Measurements from ENCODE around the gene PLEKHH2. TPM values are rescaled to one million over a fixed set of nuclear protein-coding genes. Genes with fewer than 3 reads are reported as not detected.

The PLEKHH2 gene
- total and polyA plus RNA-seq, 4 donors = 9.0 to 19.8 (median 15.5) TPM

- WGBS (ENCODE audit: insufficient coverage) = no CpG with 5 or more reads among the region's 5 CpGs
- Histone ChIP-seq H3K4me1 (ENCODE audit: control insufficient read depth, insufficient read depth, low read length) (no peaks in the 10 kb centered on the region), H3K4me3 (ENCODE audit: low read depth, low read length) (no peak overlapping the region), H3K9me3 (ENCODE audit: control insufficient read depth, insufficient read depth, low read length) (no peaks in the 10 kb centered on the region), H3K27ac (ENCODE audit: low read depth, low read length) (no peak overlapping the region), H3K27me3 (ENCODE audit: control insufficient read depth, insufficient read depth, low read length) (no peaks in the 10 kb centered on the region), H3K36me3 (ENCODE audit: control insufficient read depth, insufficient read depth, low read length) (peaks cover 15% of the 10 kb centered on the region)
- DNase-seq (ENCODE audit: low read depth in 4 of 6, low spot score in 6 of 6) = no peak
These were observed 153.1 kb downstream of the PLEKHH2 start for GRCh38 chr2:43790147-43790546.

- DNase-seq (ENCODE audit: low read depth in 4 of 6, low spot score in 6 of 6) = no peak
- Histone ChIP-seq H3K36me3 (ENCODE audit: control insufficient read depth, insufficient read depth, low read length) (peaks cover 14% of the 10 kb centered on the region), H3K9me3 (ENCODE audit: control insufficient read depth, insufficient read depth, low read length) (no peaks in the 10 kb centered on the region), H3K27me3 (ENCODE audit: control insufficient read depth, insufficient read depth, low read length) (no peaks in the 10 kb centered on the region), H3K27ac (ENCODE audit: low read depth, low read length) (no peak overlapping the region), H3K4me1 (ENCODE audit: control insufficient read depth, insufficient read depth, low read length) (no peaks in the 10 kb centered on the region), H3K4me3 (ENCODE audit: low read depth, low read length) (no peak overlapping the region)
- no CpG with 5 or more reads among the region's 2 CpGs for WGBS (ENCODE audit: insufficient coverage)
These were observed 154.1 kb downstream of the PLEKHH2 start for GRCh38 chr2:43791035-43791765.

GRCh38 chr2:43792653-43793052 is 155.6 kb downstream of the PLEKHH2 start:
- H3K27me3 ChIP-seq (ENCODE audit: control insufficient read depth, insufficient read depth, low read length) = no peaks in the 10 kb centered on the region
- no peak overlapping the region for H3K4me3 ChIP-seq (ENCODE audit: low read depth, low read length)
- no CpG with 5 or more reads among the region's 3 CpGs for WGBS (ENCODE audit: insufficient coverage)
- no peaks in the 10 kb centered on the region for H3K4me1 ChIP-seq (ENCODE audit: control insufficient read depth, insufficient read depth, low read length)
- peaks cover 9% of the 10 kb centered on the region for H3K36me3 ChIP-seq (ENCODE audit: control insufficient read depth, insufficient read depth, low read length)
- no peak overlapping the region for H3K27ac ChIP-seq (ENCODE audit: low read depth, low read length)
- no peaks in the 10 kb centered on the region for H3K9me3 ChIP-seq (ENCODE audit: control insufficient read depth, insufficient read depth, low read length)
- DNase-seq (ENCODE audit: low read depth in 4 of 6, low spot score in 6 of 6) = no peak

- 100% methylated on average over 3 of the region's 9 CpGs for WGBS (ENCODE audit: insufficient coverage)
- Histone ChIP-seq H3K36me3 (ENCODE audit: control insufficient read depth, insufficient read depth, low read length) (peaks cover 9% of the 10 kb centered on the region), H3K27me3 (ENCODE audit: control insufficient read depth, insufficient read depth, low read length) (no peaks in the 10 kb centered on the region)
These were observed 157.9 kb downstream of the PLEKHH2 start for GRCh38 chr2:43794956-43795355.

GRCh38 chr2:43796206-43796605 is 159.1 kb downstream of the PLEKHH2 start:
- WGBS (ENCODE audit: insufficient coverage) = no CpG with 5 or more reads among the region's 1 CpG

More at GRCh38 chr2:43794956-43795355, 157.9 kb downstream of the PLEKHH2 start:
- Histone ChIP-seq H3K9me3 (ENCODE audit: control insufficient read depth, insufficient read depth, low read length) (no peaks in the 10 kb centered on the region), H3K27ac (ENCODE audit: low read depth, low read length) (no peak overlapping the region), H3K4me3 (ENCODE audit: low read depth, low read length) (no peak overlapping the region), H3K4me1 (ENCODE audit: control insufficient read depth, insufficient read depth, low read length) (no peaks in the 10 kb centered on the region)
- no peak for DNase-seq (ENCODE audit: low read depth in 4 of 6, low spot score in 6 of 6)

GRCh38 chr2:43798300-43798699 is 161.2 kb downstream of the PLEKHH2 start:
- Histone ChIP-seq H3K27me3 (ENCODE audit: control insufficient read depth, insufficient read depth, low read length) (no peaks in the 10 kb centered on the region), H3K4me1 (ENCODE audit: control insufficient read depth, insufficient read depth, low read length) (no peaks in the 10 kb centered on the region), H3K36me3 (ENCODE audit: control insufficient read depth, insufficient read depth, low read length) (peaks cover 3% of the 10 kb centered on the region), H3K4me3 (ENCODE audit: low read depth, low read length) (no peak overlapping the region), H3K9me3 (ENCODE audit: control insufficient read depth, insufficient read depth, low read length) (no peaks in the 10 kb centered on the region), H3K27ac (ENCODE audit: low read depth, low read length) (no peak overlapping the region)
- WGBS (ENCODE audit: insufficient coverage) = 63% methylated on average over 2 of the region's 4 CpGs
- no peak for DNase-seq (ENCODE audit: low read depth in 4 of 6, low spot score in 6 of 6)

More at GRCh38 chr2:43796206-43796605, 159.1 kb downstream of the PLEKHH2 start:
- Histone ChIP-seq H3K36me3 (ENCODE audit: control insufficient read depth, insufficient read depth, low read length) (peaks cover 4% of the 10 kb centered on the region), H3K27ac (ENCODE audit: low read depth, low read length) (no peak overlapping the region), H3K4me3 (ENCODE audit: low read depth, low read length) (no peak overlapping the region), H3K9me3 (ENCODE audit: control insufficient read depth, insufficient read depth, low read length) (no peaks in the 10 kb centered on the region), H3K27me3 (ENCODE audit: control insufficient read depth, insufficient read depth, low read length) (no peaks in the 10 kb centered on the region), H3K4me1 (ENCODE audit: control insufficient read depth, insufficient read depth, low read length) (no peaks in the 10 kb centered on the region)
- no peak for DNase-seq (ENCODE audit: low read depth in 4 of 6, low spot score in 6 of 6)

- H3K36me3 ChIP-seq (ENCODE audit: control insufficient read depth, insufficient read depth, low read length) = no peaks in the 10 kb centered on the region
- H3K27ac ChIP-seq (ENCODE audit: low read depth, low read length) = no peak overlapping the region
- H3K4me1 ChIP-seq (ENCODE audit: control insufficient read depth, insufficient read depth, low read length) = no peaks in the 10 kb centered on the region
- H3K9me3 ChIP-seq (ENCODE audit: control insufficient read depth, insufficient read depth, low read length) = no peaks in the 10 kb centered on the region
- DNase-seq (ENCODE audit: low read depth in 4 of 6, low spot score in 6 of 6) = no peak
- no peak overlapping the region for H3K4me3 ChIP-seq (ENCODE audit: low read depth, low read length)
- no peaks in the 10 kb centered on the region for H3K27me3 ChIP-seq (ENCODE audit: control insufficient read depth, insufficient read depth, low read length)
These were observed 163.8 kb downstream of the PLEKHH2 start for GRCh38 chr2:43800894-43801293.

- DNase-seq (ENCODE audit: low read depth in 4 of 6, low spot score in 6 of 6) = no peak
- whole genome bisulfite sequencing (ENCODE audit: insufficient coverage) = no CpG with 5 or more reads among the region's 2 CpGs
- H3K27ac ChIP-seq (ENCODE audit: low read depth, low read length) = no peak overlapping the region
- no peak overlapping the region for H3K4me3 ChIP-seq (ENCODE audit: low read depth, low read length)
- H3K9me3 ChIP-seq (ENCODE audit: control insufficient read depth, insufficient read depth, low read length) = no peaks in the 10 kb centered on the region
- no peaks in the 10 kb centered on the region for H3K4me1 ChIP-seq (ENCODE audit: control insufficient read depth, insufficient read depth, low read length)
- H3K36me3 ChIP-seq (ENCODE audit: control insufficient read depth, insufficient read depth, low read length) = no peaks in the 10 kb centered on the region
- H3K27me3 ChIP-seq (ENCODE audit: control insufficient read depth, insufficient read depth, low read length) = no peaks in the 10 kb centered on the region
These were observed 165.1 kb downstream of the PLEKHH2 start for GRCh38 chr2:43802135-43802534.

- DNase-seq (ENCODE audit: low read depth in 4 of 6, low spot score in 6 of 6) = no peak
- no peak overlapping the region for H3K4me3 ChIP-seq (ENCODE audit: low read depth, low read length)
- no peaks in the 10 kb centered on the region for H3K9me3 ChIP-seq (ENCODE audit: control insufficient read depth, insufficient read depth, low read length)
- no peaks in the 10 kb centered on the region for H3K27me3 ChIP-seq (ENCODE audit: control insufficient read depth, insufficient read depth, low read length)
- H3K4me1 ChIP-seq (ENCODE audit: control insufficient read depth, insufficient read depth, low read length) = no peaks in the 10 kb centered on the region
- no peaks in the 10 kb centered on the region for H3K36me3 ChIP-seq (ENCODE audit: control insufficient read depth, insufficient read depth, low read length)
- H3K27ac ChIP-seq (ENCODE audit: low read depth, low read length) = no peak overlapping the region
- WGBS (ENCODE audit: insufficient coverage) = no CpG with 5 or more reads among the region's 1 CpG
These were observed 166.1 kb downstream of the PLEKHH2 start for GRCh38 chr2:43803113-43803512.

- Histone ChIP-seq H3K36me3 (ENCODE audit: control insufficient read depth, insufficient read depth, low read length) (no peaks in the 10 kb centered on the region), H3K4me3 (ENCODE audit: low read depth, low read length) (no peak overlapping the region), H3K27ac (ENCODE audit: low read depth, low read length) (no peak overlapping the region), H3K9me3 (ENCODE audit: control insufficient read depth, insufficient read depth, low read length) (no peaks in the 10 kb centered on the region), H3K4me1 (ENCODE audit: control insufficient read depth, insufficient read depth, low read length) (no peaks in the 10 kb centered on the region), H3K27me3 (ENCODE audit: control insufficient read depth, insufficient read depth, low read length) (no peaks in the 10 kb centered on the region)
- no peak for DNase-seq (ENCODE audit: low read depth in 4 of 6, low spot score in 6 of 6)
- WGBS (ENCODE audit: insufficient coverage) = no CpG with 5 or more reads among the region's 2 CpGs
These were observed 169.6 kb downstream of the PLEKHH2 start for GRCh38 chr2:43806719-43807031.
